Stimulated activated naive CD8-positive, alpha-beta T cell treated with anti-CD3 and anti-CD28 coated beads, Interleukin-15, Interleukin-2, amounts not matched to agents 100 U/mL and 50 U/mL, for 24 hours (primary cell): ENCODE data around the gene ZC3H7B.
A peak's percentile ranks its signal among the peaks of the same experiment; 100 is the strongest.
"Not testable (repeated sequence)": the region's sequence is repeated elsewhere in the genome, so short reads cannot be mapped to it uniquely, and the experiment has no call there.

ENCODE experiments used
- ATAC-seq: fragments of 150-1000 bp; cut with Tn5 transposase; one replicate; pipeline ENCODE4 v1.10.0; 2021
- DNase-seq: peaks from one replicate; pipeline ENCODE4 v3.0.0; 2021

The ZC3H7B gene, protein sequence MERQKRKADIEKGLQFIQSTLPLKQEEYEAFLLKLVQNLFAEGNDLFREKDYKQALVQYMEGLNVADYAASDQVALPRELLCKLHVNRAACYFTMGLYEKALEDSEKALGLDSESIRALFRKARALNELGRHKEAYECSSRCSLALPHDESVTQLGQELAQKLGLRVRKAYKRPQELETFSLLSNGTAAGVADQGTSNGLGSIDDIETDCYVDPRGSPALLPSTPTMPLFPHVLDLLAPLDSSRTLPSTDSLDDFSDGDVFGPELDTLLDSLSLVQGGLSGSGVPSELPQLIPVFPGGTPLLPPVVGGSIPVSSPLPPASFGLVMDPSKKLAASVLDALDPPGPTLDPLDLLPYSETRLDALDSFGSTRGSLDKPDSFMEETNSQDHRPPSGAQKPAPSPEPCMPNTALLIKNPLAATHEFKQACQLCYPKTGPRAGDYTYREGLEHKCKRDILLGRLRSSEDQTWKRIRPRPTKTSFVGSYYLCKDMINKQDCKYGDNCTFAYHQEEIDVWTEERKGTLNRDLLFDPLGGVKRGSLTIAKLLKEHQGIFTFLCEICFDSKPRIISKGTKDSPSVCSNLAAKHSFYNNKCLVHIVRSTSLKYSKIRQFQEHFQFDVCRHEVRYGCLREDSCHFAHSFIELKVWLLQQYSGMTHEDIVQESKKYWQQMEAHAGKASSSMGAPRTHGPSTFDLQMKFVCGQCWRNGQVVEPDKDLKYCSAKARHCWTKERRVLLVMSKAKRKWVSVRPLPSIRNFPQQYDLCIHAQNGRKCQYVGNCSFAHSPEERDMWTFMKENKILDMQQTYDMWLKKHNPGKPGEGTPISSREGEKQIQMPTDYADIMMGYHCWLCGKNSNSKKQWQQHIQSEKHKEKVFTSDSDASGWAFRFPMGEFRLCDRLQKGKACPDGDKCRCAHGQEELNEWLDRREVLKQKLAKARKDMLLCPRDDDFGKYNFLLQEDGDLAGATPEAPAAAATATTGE

DNA sequence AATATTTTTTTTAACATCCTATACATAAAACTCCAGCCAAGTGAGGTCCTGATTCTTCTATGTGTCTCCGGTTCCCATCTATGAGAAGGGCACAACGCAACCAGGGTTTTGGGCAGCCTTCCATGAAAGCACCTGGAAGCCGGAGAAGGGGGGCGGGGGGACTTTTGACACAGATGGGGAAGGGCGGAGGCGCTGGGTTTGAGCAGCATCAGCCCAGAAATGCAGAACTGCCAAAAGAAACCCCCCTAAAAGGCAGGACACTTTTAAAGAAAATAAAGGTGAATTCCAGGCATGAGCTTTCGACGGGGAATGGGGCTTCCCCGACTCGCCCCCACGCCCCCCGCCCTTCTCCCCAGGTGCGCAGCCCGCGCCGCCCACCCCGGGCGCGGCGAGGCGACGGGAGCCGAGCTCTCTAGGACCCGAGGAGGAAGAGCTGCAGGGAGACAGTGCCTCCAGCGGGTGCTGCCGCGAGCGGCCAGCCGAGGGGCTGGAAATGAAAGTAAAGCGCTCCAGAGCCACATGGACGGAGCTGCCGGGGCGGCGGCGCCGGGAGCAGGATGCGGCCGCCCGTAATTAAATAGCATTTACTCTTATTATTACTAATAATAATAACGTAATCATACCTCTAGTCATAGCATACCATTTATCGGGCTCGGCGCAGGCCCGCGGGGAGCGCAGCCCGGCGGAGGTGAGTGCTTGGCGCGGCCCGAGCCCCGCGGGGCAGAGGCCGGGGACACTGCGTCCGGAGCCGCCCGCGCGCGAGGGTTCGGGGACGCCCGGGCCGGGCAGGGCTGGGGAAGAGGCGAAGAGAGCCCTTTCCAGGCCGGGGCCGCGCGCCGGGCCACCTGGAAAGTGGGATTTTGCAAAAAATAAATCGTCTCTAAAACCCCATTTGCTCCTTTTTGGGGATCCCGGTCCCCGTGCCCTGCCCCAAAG is at the start of gene ZC3H7B:
ZC3H7B (plus strand) TSS at position 441 of the 936 bp plus-strand sequence. CDS start 19,136 bp downstream, outside the sequence.
- peak; percentile 97 for ATAC-seq
- peak; percentile 86 for DNase-seq

GRCh38 chr22:41252365-41252764 is 49.0 kb upstream of the ZC3H7B start:
- no peak for ATAC-seq
- no peak for DNase-seq

GRCh38 chr22:41254230-41254629 is 47.1 kb upstream of the ZC3H7B start:
- ATAC-seq, result no peak
- no peak for DNase-seq

DNA sequence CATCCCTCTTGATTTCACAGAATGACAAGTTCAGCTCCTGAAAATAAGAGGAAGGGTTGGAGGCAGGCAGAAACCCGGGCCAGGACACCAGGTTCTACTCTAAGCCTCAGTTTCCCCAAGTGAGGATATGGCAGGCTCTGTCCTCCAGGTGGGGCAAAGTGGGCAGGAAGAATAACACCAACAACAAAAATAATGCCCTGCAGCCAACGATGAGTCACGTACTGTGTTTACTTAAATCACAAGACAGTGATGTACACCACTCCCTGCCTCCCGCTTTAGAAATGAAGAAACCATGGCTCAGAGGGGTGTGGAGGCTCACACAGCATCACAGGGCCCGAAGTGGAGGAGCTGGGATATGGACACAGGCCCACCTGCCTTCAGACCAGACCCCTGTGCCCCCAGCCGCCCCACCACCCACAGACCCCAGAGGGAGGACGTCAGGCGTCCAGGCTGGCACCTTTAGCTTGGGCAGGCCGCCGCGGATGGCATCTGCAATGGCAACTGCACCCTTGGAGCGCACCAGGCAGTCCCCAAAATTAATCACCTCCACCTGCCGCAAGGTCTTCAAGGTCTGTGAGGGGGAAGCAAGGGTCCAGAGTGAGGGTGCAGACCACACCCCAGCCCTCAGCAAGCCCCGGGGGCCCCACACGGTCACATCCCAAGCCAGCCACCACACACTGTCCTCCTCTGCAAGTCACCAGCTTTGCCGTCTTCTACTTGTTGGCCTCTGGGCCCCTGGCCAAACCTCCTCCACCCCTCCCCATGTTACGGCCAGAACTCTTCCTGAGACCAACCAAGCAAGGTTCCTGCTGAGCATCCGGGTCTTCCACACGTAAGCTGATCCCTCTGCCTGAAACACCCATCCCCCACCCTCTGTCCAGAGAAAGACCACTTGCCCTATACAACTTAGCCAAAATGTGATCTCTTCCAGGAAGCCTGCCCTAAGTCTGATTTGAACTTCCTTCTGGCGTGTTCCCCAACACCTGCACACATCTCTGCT is 44.8 kb upstream of the ZC3H7B start:
- no peak for ATAC-seq
- DNase-seq, result no peak

DNA sequence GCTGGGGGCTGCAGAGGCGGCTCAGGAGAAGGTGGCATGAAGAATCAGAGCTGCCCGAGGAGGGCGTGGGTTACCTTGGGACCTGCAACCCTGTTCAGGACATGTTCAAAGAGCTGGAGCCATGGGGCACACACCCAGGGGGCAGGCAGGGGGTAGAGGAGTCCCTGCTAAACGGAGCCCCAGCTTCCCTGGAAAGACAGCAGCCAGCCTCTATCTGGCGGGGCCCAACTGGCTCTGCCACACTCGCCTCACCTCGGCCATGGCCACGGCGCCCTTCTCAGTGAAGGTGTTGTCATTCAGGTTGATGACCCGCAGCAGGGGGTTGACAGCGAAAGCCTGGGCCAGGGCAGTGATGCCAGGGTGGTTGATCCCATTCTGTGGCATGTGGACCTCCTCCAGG is 43.6 kb upstream of the ZC3H7B start:
- no peak for DNase-seq
- no peak for ATAC-seq

- not testable (repeated sequence) for DNase-seq, ATAC-seq
These were observed 41.6 kb upstream of the ZC3H7B start for GRCh38 chr22:41259756-41260155.

DNA sequence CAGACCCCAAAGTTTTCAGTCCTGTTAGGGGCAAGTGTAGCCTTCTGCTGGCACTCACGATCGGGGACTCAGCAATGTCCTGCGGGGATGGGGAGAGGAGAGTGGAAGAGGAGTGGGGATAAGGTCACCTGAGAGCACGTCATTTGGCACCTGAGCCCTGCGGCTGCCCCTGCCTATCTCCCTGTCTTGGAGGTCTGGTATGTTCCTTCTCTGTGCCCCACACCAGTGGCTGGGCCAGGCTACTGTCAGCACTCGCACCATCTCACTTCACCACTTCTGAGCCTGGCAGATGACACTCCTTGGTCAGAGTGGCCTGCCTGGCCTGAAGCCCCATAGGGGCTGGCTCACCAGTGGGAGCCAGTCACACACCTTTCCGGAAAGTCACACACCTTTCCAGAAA is 40.5 kb upstream of the ZC3H7B start:
- DNase-seq (no peak), ATAC-seq (no peak)

GRCh38 chr22:41261541-41262249 is 39.6 kb upstream of the ZC3H7B start:
- DNase-seq (no peak), ATAC-seq (no peak)

DNA sequence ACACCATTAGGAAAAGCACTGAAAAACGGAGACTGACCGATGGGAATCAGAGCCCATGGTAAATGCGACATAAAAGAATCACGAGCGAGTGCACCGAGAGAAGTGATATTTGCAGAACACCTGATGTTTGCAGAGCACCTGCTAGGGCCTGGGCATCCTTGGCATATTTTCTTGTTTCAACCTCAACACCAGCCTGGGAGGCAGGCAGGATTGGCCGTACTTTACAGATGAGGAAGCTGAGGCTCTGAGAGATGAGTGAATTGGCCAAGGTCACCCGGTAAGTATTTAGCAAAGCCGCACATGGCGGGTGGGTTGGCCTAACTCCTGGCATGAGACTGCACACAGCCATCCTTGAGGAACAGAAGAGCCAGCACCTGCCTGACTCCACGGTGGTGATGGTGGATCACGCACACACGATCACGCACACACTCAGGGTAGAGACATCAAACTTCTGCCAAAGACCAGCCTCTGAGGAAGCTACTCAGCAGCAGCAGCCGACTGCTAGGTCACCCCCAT is 39.0 kb upstream of the ZC3H7B start:
- no peak for ATAC-seq
- DNase-seq, result no peak

GRCh38 chr22:41263704-41264103 is 37.6 kb upstream of the ZC3H7B start:
- peak; percentile 38 for ATAC-seq
- DNase-seq, result no peak

GRCh38 chr22:41264408-41264941 is 36.9 kb upstream of the ZC3H7B start:
- DNase-seq (no peak), ATAC-seq (no peak)

DNA sequence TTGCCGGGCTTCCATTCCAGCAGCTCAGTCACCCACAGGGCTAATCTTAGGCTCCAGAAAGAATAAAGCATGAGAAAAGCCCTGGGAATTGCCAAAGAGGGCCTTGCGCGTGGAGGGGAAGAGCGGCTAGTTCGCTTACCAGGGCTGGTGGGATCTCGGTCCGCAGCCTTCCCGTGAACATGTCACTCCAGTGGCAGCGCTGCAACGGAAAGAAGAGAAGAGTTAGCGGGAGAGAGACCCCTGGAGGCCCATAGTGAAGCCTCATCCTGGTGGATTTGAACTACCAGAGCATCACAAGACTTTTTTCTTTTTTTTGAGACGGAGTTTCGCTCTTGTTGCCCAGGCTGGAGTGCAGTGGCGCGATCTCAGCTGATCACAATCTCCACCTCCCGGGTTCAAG is 33.4 kb upstream of the ZC3H7B start:
- DNase-seq, result no peak
- ATAC-seq, result no peak

DNA sequence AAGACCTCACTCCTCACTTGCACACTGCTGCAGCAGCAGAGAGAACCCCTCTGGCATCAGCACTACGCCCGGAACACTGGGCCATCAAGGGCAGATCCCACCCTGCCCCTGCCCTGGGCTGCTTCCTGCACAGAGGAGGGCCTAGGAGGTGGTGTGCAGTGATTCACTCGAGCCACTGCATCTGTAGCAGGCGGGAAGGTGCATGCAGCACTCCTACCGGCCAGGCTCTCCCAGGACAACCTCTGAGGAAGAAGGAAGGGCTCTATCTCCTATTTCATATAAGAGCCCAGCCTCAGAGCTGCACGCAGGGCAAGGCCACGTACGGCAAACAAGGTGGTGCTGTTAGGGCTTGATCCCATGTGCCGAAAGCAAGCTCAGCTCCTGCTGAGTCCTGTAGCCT is 29.5 kb upstream of the ZC3H7B start:
- DNase-seq (no peak), ATAC-seq (peak; percentile 14)

DNA sequence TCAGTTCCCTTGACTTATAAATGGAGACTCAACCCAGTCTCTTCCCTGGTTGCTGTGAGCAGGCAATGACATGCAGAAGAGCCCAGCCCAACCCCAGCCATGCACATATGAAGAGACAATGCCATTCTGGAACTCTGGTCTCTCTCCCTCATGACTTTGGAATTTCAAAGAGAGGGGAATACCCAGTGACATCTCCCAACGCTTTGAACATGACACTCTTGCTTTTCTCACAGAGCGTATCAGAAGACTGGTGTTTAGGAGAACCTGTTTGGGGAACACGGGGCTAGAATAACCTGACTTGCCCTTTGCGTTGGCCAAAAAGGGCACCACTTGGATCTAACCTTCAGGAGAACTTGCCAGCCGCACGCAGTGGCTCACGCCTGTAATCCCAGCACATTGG is 28.2 kb upstream of the ZC3H7B start:
- no peak for ATAC-seq
- DNase-seq, result no peak

DNA sequence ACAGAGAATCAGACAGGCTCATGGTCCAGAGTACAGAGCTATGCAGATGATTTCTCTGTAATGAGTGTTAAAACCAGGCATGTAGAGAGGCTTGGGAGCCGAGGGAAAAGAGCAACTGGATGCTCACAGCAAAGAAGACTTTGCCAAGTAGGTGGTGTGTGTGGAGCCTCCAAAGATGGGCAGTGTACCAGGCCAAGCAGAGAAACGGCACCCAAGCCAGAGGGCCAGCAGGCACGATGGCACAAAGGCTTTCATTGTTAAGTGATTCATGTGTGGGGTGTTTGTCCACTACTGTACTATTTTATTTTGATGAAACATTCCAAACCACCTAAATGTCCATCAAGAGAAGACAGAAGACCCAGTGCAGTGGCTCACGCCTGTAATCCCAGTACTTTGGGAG is 26.5 kb upstream of the ZC3H7B start:
- ATAC-seq, result no peak

DNA sequence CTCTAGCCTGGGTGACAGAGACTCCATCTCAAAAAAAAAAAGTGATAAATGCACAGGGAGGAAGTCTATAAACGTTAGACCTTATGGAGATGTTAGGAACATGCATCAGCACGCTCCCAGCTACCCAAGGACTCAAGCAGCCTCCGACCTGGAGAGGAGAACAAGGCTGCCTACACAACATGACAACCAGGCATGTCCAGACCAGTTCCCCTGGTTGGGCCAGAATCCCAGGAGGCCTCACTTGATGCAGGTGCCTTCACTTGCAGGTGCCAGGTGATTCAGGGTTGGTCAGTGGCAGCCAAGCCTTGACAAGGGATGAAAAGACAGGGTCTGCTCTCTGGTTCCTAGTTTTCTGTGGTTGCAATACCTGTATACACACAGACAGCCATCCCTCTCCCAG is 21.3 kb upstream of the ZC3H7B start:
- ATAC-seq, result no peak
- no peak for DNase-seq

More for the DNA sequence above, 26.5 kb upstream of the ZC3H7B start:
- DNase-seq, result no peak

DNA sequence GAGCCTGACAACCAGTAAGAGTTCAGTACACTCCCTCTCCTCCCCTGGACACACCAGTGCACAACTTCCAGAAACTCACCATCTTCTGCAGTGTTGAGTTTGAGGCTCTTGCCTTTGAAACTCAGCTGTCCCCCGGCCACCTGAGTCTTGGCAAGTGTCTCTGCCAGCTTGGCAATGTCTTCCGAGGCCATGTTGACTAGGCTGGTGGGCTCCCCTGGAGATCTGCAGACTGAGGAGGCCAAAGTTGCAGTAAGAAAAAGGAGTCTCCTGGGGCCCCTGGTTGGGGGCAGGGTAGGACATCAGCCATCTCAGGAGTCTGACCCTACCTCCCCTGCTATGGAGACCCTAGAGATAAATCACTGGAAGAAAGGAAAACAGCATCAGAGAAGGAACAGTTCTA is 20.5 kb upstream of the ZC3H7B start:
- ATAC-seq (no peak), DNase-seq (no peak)

- DNase-seq (no peak), ATAC-seq (no peak)
These were observed 16.9 kb upstream of the ZC3H7B start for GRCh38 chr22:41284465-41284864.

- ATAC-seq, result peak; percentile 73
- DNase-seq, result peak; percentile 89
These were observed 15.9 kb upstream of the ZC3H7B start for GRCh38 chr22:41285441-41285819.
